Upper lobe of left lung (tissue), 6 donors: ENCODE results near the gene CALML6. TPM values are rescaled to one million over a fixed set of nuclear protein-coding genes. Genes with fewer than 3 reads are reported as not detected.

Experiments used
- ATAC-seq, 2 donors: fragments of 200-7000 bp; cut with Tn5 transposase; one replicate each; pipeline ENCODE4 v1.9.1; 2022; ENCODE audit warnings: mild to moderate bottlenecking in 2 of 2, moderate library complexity in 2 of 2; ENCODE audit not compliant: low FRiP score in 2 of 2
- DNase-seq, 2 donors: peaks; one replicate each; pipeline ENCODE4 v3.0.0-alpha.2; 2019 to 2020
- H3K27ac ChIP-seq, 4 donors: fragments of 200-600 bp; sonication (generic); one replicate each; pipeline ENCODE4 v1.5.1; 2016 to 2019
- H3K27me3 ChIP-seq, 4 donors: fragments of 200-600 bp; sonication (generic); one replicate each; pipeline ENCODE4 v1.5.1; 2017 to 2019
- H3K36me3 ChIP-seq, 4 donors: fragments of 200-600 bp; sonication (generic); one replicate each; pipeline ENCODE4 v1.5.1; 2016 to 2019
- H3K4me1 ChIP-seq, 4 donors: fragments of 200-600 bp; sonication (generic); one replicate each; pipeline ENCODE4 v1.5.1; 2018 to 2019
- H3K4me3 ChIP-seq, 4 donors: fragments of 200-600 bp; sonication (generic); one replicate each; pipeline ENCODE4 v1.5.1; 2017 to 2019; ENCODE audit warnings: mild to moderate bottlenecking in 2 of 4, moderate library complexity in 1 of 4
- H3K9me3 ChIP-seq, 4 donors: fragments of 200-600 bp; sonication (generic); one replicate each; pipeline ENCODE4 v1.5.1; 2018 to 2019
- CTCF ChIP-seq, 6 experiments: fragments of 450-650 bp in 4 of 6; fragments of 200-600 bp in 2 of 6; sonication (generic) in 2 of 6; IDR thresholded peaks; one replicate each; pipeline ENCODE4 v1.5.1; 2016 to 2019; ENCODE audit warnings: antibody characterized with exemption in 6 of 6
- EP300 ChIP-seq, 4 donors: sonication (generic); formaldehyde crosslinking; IDR thresholded peaks; one replicate each; pipeline ENCODE4 v1.5.1; 2017; ENCODE audit warnings: antibody characterized with exemption in 4 of 4, control low read depth in 2 of 4
- POLR2A ChIP-seq, 4 donors: fragments of 450-650 bp; IDR thresholded peaks; one replicate each; pipeline ENCODE4 v1.5.1; 2016 to 2017; ENCODE audit warnings: antibody characterized with exemption in 4 of 4, mild to moderate bottlenecking in 2 of 4
- POLR2AphosphoS5 ChIP-seq, 2 donors: sonication (generic); formaldehyde crosslinking; IDR thresholded peaks; one replicate each; pipeline ENCODE4 v1.5.1; 2017; ENCODE audit warnings: antibody characterized with exemption in 2 of 2
- WGBS, 2 donors: methylation state at CpG; one replicate each; pipeline ENCODE4 v1.1.5; 2017 to 2018; 5-methylcytosine and 5-hydroxymethylcytosine counted together
- total RNA-seq, 6 donors: library from RNA; depleted of rRNA in 4 of 6; stranded (reverse); fragments of >200 nt in 4 of 6; gene quantifications; one replicate each; pipeline versions ENCODE4 v1.1.0 to v1.2.1, GENCODE V29; 2016 to 2021
- donor health status: DM: no; HTN: no; CAD: no; lungs with moderate emphysema.
- donor health status: DM: no; HTN: yes; CAD: no; lungs with severe emphysema.

Gene CALML6
- total RNA-seq, 6 donors from 2014 or later: 0.37 to 0.57 (median 0.39) TPM; not detected in 3

GRCh38 chr1:1907098-1907736, 7.8 kb upstream of the CALML6 start:
- WGBS, 2 donors: 78 to 89% methylated on average over 2 to 8 of the region's 8 CpGs
- Histone ChIP-seq H3K27me3 (no peaks in the 10 kb centered on the region), H3K27ac (no peak overlapping the region), H3K36me3 (no peaks in the 10 kb centered on the region), H3K4me1 (peaks cover 10 to 26% (median 15%) of the 10 kb centered on the region in 4 donors), H3K4me3 (no peak overlapping the region), H3K9me3 (no peaks in the 10 kb centered on the region)
- DNase-seq (peak in 1 of 2 donors; percentile 73), ATAC-seq (no peak)
- no peak for TF ChIP-seq POLR2AphosphoS5 (IDR thresholded peaks at IDR 0.05)
- no peak for TF ChIP-seq POLR2A (IDR thresholded peaks at IDR 0.05)
- no peak for TF ChIP-seq CTCF (IDR thresholded peaks at IDR 0.05)
- TF ChIP-seq EP300 (IDR thresholded peaks at IDR 0.05): no peak

- peaks cover 10 to 26% (median 15%) of the 10 kb centered on the region in 4 donors for H3K4me1 ChIP-seq
- peak overlapping the region; percentile 85 to 97 (median 90) for H3K27ac ChIP-seq
- 0% methylated on average over 5 to 13 of the region's 21 CpGs for WGBS, 2 donors
- H3K36me3 ChIP-seq: no peaks in the 10 kb centered on the region
- H3K4me3 ChIP-seq: peak overlapping the region; percentile 60 to 79 (median 74)
- ATAC-seq: no peak
- no peak for DNase-seq
- TF ChIP-seq POLR2A (IDR thresholded peaks at IDR 0.05): no peak
- no peak for TF ChIP-seq POLR2AphosphoS5 (IDR thresholded peaks at IDR 0.05)
- no peak for TF ChIP-seq EP300 (IDR thresholded peaks at IDR 0.05)
- no peak for TF ChIP-seq CTCF (IDR thresholded peaks at IDR 0.05)
- no peaks in the 10 kb centered on the region for H3K27me3 ChIP-seq
- H3K9me3 ChIP-seq: no peaks in the 10 kb centered on the region
Measured at GRCh38 chr1:1908506-1908791, 6.6 kb upstream of the CALML6 start.

GRCh38 chr1:1910033-1910465, 5.0 kb upstream of the CALML6 start:
- no peaks in the 10 kb centered on the region for H3K9me3 ChIP-seq
- H3K36me3 ChIP-seq: no peaks in the 10 kb centered on the region
- H3K27me3 ChIP-seq: no peaks in the 10 kb centered on the region
- TF ChIP-seq EP300 (IDR thresholded peaks at IDR 0.05) (no peak), POLR2AphosphoS5 (IDR thresholded peaks at IDR 0.05) (no peak), CTCF (IDR thresholded peaks at IDR 0.05) (no peak), POLR2A (IDR thresholded peaks at IDR 0.05) (no peak)
- peaks cover 10 to 26% (median 15%) of the 10 kb centered on the region in 4 donors for H3K4me1 ChIP-seq
- DNase-seq (no peak), ATAC-seq (no peak)
- WGBS, 2 donors: 84 to 91% methylated on average over 6 of the region's 6 CpGs
- peak overlapping the region in 1 of 4 donors; percentile 97 for H3K27ac ChIP-seq
- peak overlapping the region in 2 of 4 donors; percentile 60 to 73 for H3K4me3 ChIP-seq

- Histone ChIP-seq H3K4me1 (peaks cover 10 to 26% (median 15%) of the 10 kb centered on the region in 4 donors), H3K27ac (no peak overlapping the region), H3K36me3 (no peaks in the 10 kb centered on the region), H3K27me3 (no peaks in the 10 kb centered on the region), H3K9me3 (no peaks in the 10 kb centered on the region), H3K4me3 (no peak overlapping the region)
- ATAC-seq (no peak), DNase-seq (peak in 1 of 2 donors; percentile 64)
- whole genome bisulfite sequencing, 2 donors: 91 to 97% methylated on average over 12 to 22 of the region's 22 CpGs
- no peak for TF ChIP-seq CTCF (IDR thresholded peaks at IDR 0.05)
Measured at GRCh38 chr1:1910651-1911331, 4.3 kb upstream of the CALML6 start.
